PFSK-1 (cell line): ENCODE data around the gene DMC1.

Experiments
- FOXP2 ChIP-seq: optimal IDR thresholded peaks from 2 replicates; pipeline ENCODE3; 2011; ENCODE audit warnings: borderline replicate concordance, control low read depth, inconsistent platforms; ENCODE audit not compliant: insufficient read depth; ENCODE audit errors: extremely low read length, extremely low read depth
- POLR2AphosphoS5 ChIP-seq: IDR thresholded peaks from 2 replicates; pipeline ENCODE4 v1.6.1; 2012; ENCODE audit warnings: low read depth, mild to moderate bottlenecking, control low read depth, low read length, moderate library complexity
- REST ChIP-seq, 2 experiments: IDR thresholded peaks; 2 replicates each; pipeline versions ENCODE4 v1.6.1 to v1.8.0; 2011 to 2012; ENCODE audit warnings: low read depth in 2 of 2, low read length in 2 of 2, control low read depth in 1 of 2, inconsistent platforms in 1 of 2, mild to moderate bottlenecking in 1 of 2, moderate library complexity in 1 of 2; ENCODE audit not compliant: insufficient read depth in 1 of 2
- SIN3A ChIP-seq: IDR thresholded peaks from 2 replicates; pipeline ENCODE4 v1.6.1; 2012; ENCODE audit warnings: mild to moderate bottlenecking, low read length, moderate library complexity, borderline replicate concordance; ENCODE audit not compliant: insufficient read depth
- TAF1 ChIP-seq: IDR thresholded peaks from 2 replicates; pipeline ENCODE4 v1.6.1; 2012; ENCODE audit warnings: low read length, control low read depth, borderline replicate concordance; ENCODE audit not compliant: insufficient read depth

Gene DMC1

GRCh38 chr22:38570779-38571364 lies 889 bp upstream of the DMC1 start:
- TF ChIP-seq REST (IDR thresholded peaks at IDR 0.05; ENCODE audit: insufficient read depth in 1 of 2, low read depth in 2 of 2, low read length in 2 of 2) (no peak), SIN3A (no peak), TAF1 (no peak), POLR2AphosphoS5 (no peak), FOXP2 (no peak)

GRCh38 chr22:38569181-38569971 lies 607 bp downstream of the DMC1 start:
- TF ChIP-seq POLR2AphosphoS5 (no peak), REST (IDR thresholded peaks at IDR 0.05; ENCODE audit: insufficient read depth in 1 of 2, low read depth in 2 of 2, low read length in 2 of 2) (no peak), FOXP2 (no peak), TAF1 (no peak), SIN3A (no peak)

- TF ChIP-seq POLR2AphosphoS5 (no peak), TAF1 (no peak), REST (IDR thresholded peaks at IDR 0.05; ENCODE audit: insufficient read depth in 1 of 2, low read depth in 2 of 2, low read length in 2 of 2) (no peak), SIN3A (no peak), FOXP2 (no peak)
Observed at GRCh38 chr22:38567531-38568285, 2.3 kb downstream of the DMC1 start.

GRCh38 chr22:38566726-38567504 lies 3.1 kb downstream of the DMC1 start:
- TF ChIP-seq SIN3A, result no peak
- no peak for TF ChIP-seq TAF1
- no peak for TF ChIP-seq POLR2AphosphoS5
- TF ChIP-seq FOXP2, result no peak
- no peak for TF ChIP-seq REST (IDR thresholded peaks at IDR 0.05; ENCODE audit: insufficient read depth in 1 of 2, low read depth in 2 of 2, low read length in 2 of 2)
